K562 (cell line): ENCODE data around the gene ELP5. TPM values are rescaled to one million over a fixed set of nuclear protein-coding genes. Genes with fewer than 3 reads are reported as not detected.

Experiments used
- ATAC-seq: fragments of 200-7000 bp; cut with Tn5 transposase; 3 replicates; pipeline ENCODE4 v1.9.1; 2020; ENCODE audit warnings: moderate library complexity
- BruUV-seq: library from RNA; stranded (reverse); fragments of 400-500 nt; replicated peaks from 2 replicates; lab custom pipeline; 2021; lab: Mats Ljungman, UMichigan
- CTCF ChIA-PET: fragments of 300-600 bp; formaldehyde crosslinking; extraction: SDS; loops from one replicate; lab custom pipeline; 2021; ENCODE audit warnings: low intra/inter-chr PET ratio; lab: Yijun Ruan, JAX
- POLR2A ChIA-PET: fragments of 300-600, 350-650 bp; sonication (Branson Sonifier 250); formaldehyde crosslinking; extraction: SDS; loops from one replicate; lab custom pipeline; 2021; ENCODE audit warnings: antibody characterized with exemption, inconsistent platforms; lab: Yijun Ruan, JAX
- DNase-seq, 4 experiments: peaks; one replicate each; pipeline versions ENCODE4 v3.0.0 to v3.0.0-alpha.2; 2011 to 2018; ENCODE audit warnings: low spot score in 3 of 4, mixed read lengths in 3 of 4; ENCODE audit errors: extremely low read depth in 1 of 4
- FAIRE-seq: peaks from 2 replicates; lab custom pipeline; 2011; peaks lifted over from hg19 to GRCh38; lab: Jason Lieb, UNC
- H2AFZ ChIP-seq: 2 replicates; pipeline ENCODE4 v1.6.0; 2011; ENCODE audit warnings: low read depth, low read length, control low read depth, inconsistent platforms
- H3K27ac ChIP-seq: fragments of 200-600 bp; 3 replicates; pipeline ENCODE4 v1.8.0; 2011; ENCODE audit warnings: low read depth, mild to moderate bottlenecking, control low read depth, inconsistent platforms, low read length, moderate library complexity, mixed read lengths; ENCODE audit errors: extremely low read depth
- H3K27me3 ChIP-seq, 2 experiments: fragments of 300-600 bp in 1 of 2; 2 replicates in 1 of 2; 3 replicates in 1 of 2; pipeline versions ENCODE4 v1.6.0 to v1.8.0; 2011; ENCODE audit warnings: inconsistent platforms in 2 of 2, low read length in 2 of 2, mild to moderate bottlenecking in 1 of 2, mixed read lengths in 1 of 2, moderate library complexity in 1 of 2; ENCODE audit not compliant: control insufficient read depth in 2 of 2, insufficient read depth in 2 of 2
- H3K36me3 ChIP-seq: fragments of 300-600 bp; 3 replicates; pipeline ENCODE4 v1.8.0; 2011; ENCODE audit warnings: mild to moderate bottlenecking, low read length, inconsistent platforms; ENCODE audit not compliant: control insufficient read depth, insufficient read depth
- H3K4me1 ChIP-seq, 2 experiments: fragments of 200-600 bp in 1 of 2; replicated peaks in 1 of 2; 2 replicates in 1 of 2; 3 replicates in 1 of 2; pipeline versions ENCODE4 v1.5.1 to v1.8.0; 2011; ENCODE audit warnings: inconsistent platforms in 2 of 2, low read length in 2 of 2, mild to moderate bottlenecking in 1 of 2, mixed read lengths in 1 of 2, moderate library complexity in 1 of 2; ENCODE audit not compliant: control insufficient read depth in 2 of 2, insufficient read depth in 2 of 2
- H3K4me2 ChIP-seq: 2 replicates; pipeline ENCODE4 v1.6.1; 2011; ENCODE audit warnings: low read length, control low read depth, inconsistent platforms, mixed read lengths; ENCODE audit not compliant: insufficient read depth
- H3K4me3 ChIP-seq: fragments of 200-600 bp; sonication (generic), shearing (Covaris generic); 2 replicates; pipeline ENCODE4 v1.5.1; 2016; ENCODE audit warnings: control low read depth, inconsistent platforms
- H3K79me2 ChIP-seq: fragments of 200-600 bp; 3 replicates; pipeline ENCODE4 v1.8.0; 2011; ENCODE audit warnings: low read length, inconsistent platforms; ENCODE audit not compliant: control insufficient read depth, insufficient read depth
- H3K9ac ChIP-seq, 2 experiments: 2 replicates each; pipeline versions ENCODE4 v1.6.0 to v1.6.1; 2011; ENCODE audit warnings: low read depth in 2 of 2, low read length in 2 of 2, control low read depth in 1 of 2, inconsistent platforms in 1 of 2, mild to moderate bottlenecking in 1 of 2, mixed read lengths in 1 of 2; ENCODE audit not compliant: insufficient read depth in 1 of 2
- H3K9me1 ChIP-seq: one replicate; pipeline ENCODE4 v1.6.0; 2011; ENCODE audit warnings: inconsistent platforms, mild to moderate bottlenecking, low read length, moderate library complexity; ENCODE audit not compliant: control insufficient read depth, insufficient read depth
- H3K9me3 ChIP-seq: replicated peaks from 2 replicates; pipeline ENCODE4 v1.5.1; 2011; ENCODE audit warnings: low read depth, low read length, inconsistent platforms; ENCODE audit not compliant: control insufficient read depth, insufficient read depth
- H4K20me1 ChIP-seq: replicated peaks from 2 replicates; pipeline ENCODE4 v1.6.1; 2011; ENCODE audit warnings: low read length, inconsistent platforms, mixed read lengths; ENCODE audit not compliant: control insufficient read depth, insufficient read depth
- CEBPG ChIP-seq, 3 experiments: fragments of 200-800 bp in 1 of 3; sonication (Bioruptor generic) in 1 of 3; sonication (generic) in 1 of 3; formaldehyde crosslinking in 1 of 3; IDR thresholded peaks in 2 of 3; conservative IDR thresholded peaks in 1 of 3; 2 replicates each; pipeline versions ENCODE4 v1.6.1 to v1.8.0; 2016 to 2022; ENCODE audit warnings: missing compliant biosample characterization in 2 of 3, missing genetic modification characterization in 2 of 3, mild to moderate bottlenecking in 1 of 3, missing genetic modification reagents in 1 of 3
- ERF ChIP-seq: fragments of 450-650 bp; formaldehyde crosslinking; IDR thresholded peaks from 2 replicates; pipeline ENCODE4 v1.4.0; 2020; ENCODE audit warnings: mild to moderate bottlenecking, mixed read lengths
- MBD2 ChIP-seq: sonication (generic); IDR thresholded peaks from 2 replicates; pipeline ENCODE4 v1.6.1; 2016; ENCODE audit warnings: low read depth, borderline replicate concordance
- POLR3G ChIP-seq: IDR thresholded peaks from 2 replicates; pipeline ENCODE4 v1.6.1; 2011; ENCODE audit not compliant: insufficient read length, insufficient replicate concordance; ENCODE audit errors: extremely low read depth
- RAD21 ChIP-seq, 2 experiments: fragments of 250-450 bp in 1 of 2; fragments of 450-650 bp in 1 of 2; sonication (Bioruptor Pico) in 1 of 2; formaldehyde crosslinking in 1 of 2; IDR thresholded peaks in 1 of 2; conservative IDR thresholded peaks in 1 of 2; 2 replicates each; pipeline versions ENCODE4 v1.4.0 to v1.8.0; 2020 to 2022; ENCODE audit warnings: mild to moderate bottlenecking in 2 of 2, moderate library complexity in 1 of 2
- XRCC5 ChIP-seq: fragments of 200-400 bp; formaldehyde crosslinking; IDR thresholded peaks from 2 replicates; pipeline ENCODE4 v1.6.1; 2017; ENCODE audit warnings: low read depth, mild to moderate bottlenecking, low read length
- WGBS: fragments of 100-300 bp; shearing (Covaris generic); methylation state at CpG from one replicate; pipeline ENCODE4 v1.1.6; 2016; ENCODE audit warnings: low coverage, mixed read lengths; ENCODE audit not compliant: insufficient coverage; ENCODE audit errors: missing lambda C conversion rate; 5-methylcytosine and 5-hydroxymethylcytosine counted together
- in situ Hi-C: fragments of 300-500 bp; cut with MboI; formaldehyde crosslinking; loops from 4 replicates; pipeline ENCODE4 v1.15.0; 2018; ENCODE audit warnings: inconsistent platforms, mixed read lengths
- intact Hi-C: fragments of 100-400 bp; cut with micrococcal nuclease; formaldehyde crosslinking; loops from 2 replicates; pipeline ENCODE4 v1.14.2; 2022
- polyA plus RNA-seq, 8 experiments: library from polyadenylated mRNA; depleted of rRNA in 4 of 8; stranded (reverse) in 5 of 8; unstranded in 3 of 8; fragments of >200 nt; fragmentation: Nextera tagmentation in 2 of 8; fragmentation: Illumina TruSeq in 1 of 8; extraction: Ambion mirVana in 2 of 8; extraction: Trizol in 1 of 8; gene quantifications; 2 replicates each; pipeline versions ENCODE4 v1.2.1 to v1.2.3, GENCODE V29; 2011 to 2014; ENCODE audit warnings: inconsistent platforms in 1 of 8, missing spikeins in 1 of 8
- total RNA-seq, 7 experiments: library from RNA; depleted of rRNA in 6 of 7; stranded (reverse); fragments of >200 nt in 6 of 7; fragmentation: Illumina TruSeq in 2 of 7; extraction: Trizol in 2 of 7; gene quantifications; 2 replicates each; pipeline versions ENCODE4 v1.2.1 to v1.2.3, GENCODE V29; 2011 to 2021; ENCODE audit warnings: low replicate concordance in 1 of 7
- TF ChIP-seq, protein P1 (sequence below), 3 experiments: IDR thresholded peaks in 2 of 3; conservative IDR thresholded peaks in 1 of 3; 2 replicates each; pipeline ENCODE4 v1.5.1; 2011 to 2012; ENCODE audit warnings: low read length in 3 of 3, mild to moderate bottlenecking in 3 of 3, control low read depth in 2 of 3, improper control_type of control experiment in 1 of 3, inconsistent platforms in 1 of 3, low read depth in 1 of 3, mixed read lengths in 1 of 3, moderate library complexity in 1 of 3; ENCODE audit not compliant: insufficient read depth in 2 of 3
- TF ChIP-seq, protein P2 (sequence below): fragments of 450-650 bp; formaldehyde crosslinking; IDR thresholded peaks from 2 replicates; pipeline ENCODE4 v1.4.0; 2022; ENCODE audit warnings: mild to moderate bottlenecking, moderate library complexity
- TF ChIP-seq, protein P3 (sequence below): fragments of 450-650 bp; formaldehyde crosslinking; IDR thresholded peaks from 2 replicates; pipeline ENCODE4 v1.4.0; 2020; ENCODE audit warnings: mild to moderate bottlenecking, moderate library complexity
- TF ChIP-seq, protein P4 (sequence below): fragments of 200-800 bp; sonication (Bioruptor generic); IDR thresholded peaks from 2 replicates; pipeline ENCODE4 v1.6.1; 2017; ENCODE audit warnings: missing genetic modification characterization, missing compliant biosample characterization
- TF ChIP-seq, protein P5 (sequence below): fragments of 450-650 bp; formaldehyde crosslinking; IDR thresholded peaks from 2 replicates; pipeline ENCODE4 v1.4.0; 2020; ENCODE audit warnings: mild to moderate bottlenecking, moderate library complexity

The ELP5 gene
- total and polyA plus RNA-seq, 9 of the 15 experiments (the other 6 are each of a cell fraction or from before 2014, with no cell fraction given): 25.7 to 77.9 (median 52.9) TPM

DNA sequence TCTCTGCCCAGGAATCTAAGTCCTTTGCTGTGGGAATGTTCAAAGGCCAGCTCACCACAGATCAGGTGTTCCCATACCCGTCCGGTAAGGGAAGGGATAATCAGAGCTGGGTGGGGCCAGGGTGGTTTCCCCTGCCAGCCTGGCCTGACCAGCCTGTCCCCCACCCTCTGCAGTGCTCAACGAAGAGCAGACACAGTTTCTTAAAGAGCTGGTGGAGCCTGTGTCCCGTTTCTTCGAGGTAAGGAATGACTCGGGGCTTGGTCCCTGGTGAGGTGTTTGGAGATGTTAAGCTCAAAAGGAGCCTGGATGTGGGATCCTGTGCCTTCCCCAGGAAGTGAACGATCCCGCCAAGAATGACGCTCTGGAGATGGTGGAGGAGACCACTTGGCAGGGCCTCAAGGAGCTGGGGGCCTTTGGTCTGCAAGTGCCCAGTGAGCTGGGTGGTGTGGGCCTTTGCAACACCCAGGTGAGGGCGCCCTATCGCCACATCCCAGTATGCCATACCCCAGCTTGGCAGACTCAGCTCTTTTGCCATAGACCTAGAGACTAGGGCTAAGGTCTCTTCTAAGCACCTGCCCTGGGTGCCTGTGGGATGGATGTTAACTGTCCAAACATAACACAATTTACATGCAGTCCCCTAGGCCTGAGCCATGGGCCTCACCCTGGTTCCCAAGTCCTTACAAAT is 31.3 kb upstream of the ELP5 start:
- peaks cover 33 to 52% of the 10 kb centered on the region in 2 experiments for H3K4me1 ChIP-seq
- peaks cover 52% of the 10 kb centered on the region; the same call in 2 of the 3 replicates for H3K36me3 ChIP-seq
- in situ Hi-C loops (no loop called here), intact Hi-C loops (no loop called here)
- peak overlapping the region; percentile 90 to 99 for H3K9ac ChIP-seq
- H3K79me2 ChIP-seq: peaks cover 37% of the 10 kb centered on the region
- peaks cover 6% of the 10 kb centered on the region for H4K20me1 ChIP-seq
- H3K4me2 ChIP-seq: peak overlapping the region; percentile 93
- peaks cover 6% of the 10 kb centered on the region for H3K9me1 ChIP-seq
- no peaks in the 10 kb centered on the region for H3K27me3 ChIP-seq
- DNase-seq (peak in 2 of 4 experiments; percentile 34 to 44), FAIRE-seq (no peak), ATAC-seq (peak; percentile 23)
- peak overlapping the region; percentile 90 for H3K27ac ChIP-seq
- no TSS peak for BruUV-seq
- POLR2A ChIA-PET: interaction anchor here (0.6 to 7.7 kb wide), 7 partner anchors 10 to 116 kb away, joined by 3 to 73 read pairs (median 5); partner anchors contain the start of genes ACAP1, DVL2, GABARAP and PHF23
- H2AFZ ChIP-seq: no peak overlapping the region
- peak overlapping the region; percentile 87 for H3K4me3 ChIP-seq
- CTCF ChIA-PET: no interaction called here
- 14% methylated on average over 6 of the region's 11 CpGs for WGBS
- H3K9me3 ChIP-seq: no peaks in the 10 kb centered on the region
- TF ChIP-seq, protein P1, sequence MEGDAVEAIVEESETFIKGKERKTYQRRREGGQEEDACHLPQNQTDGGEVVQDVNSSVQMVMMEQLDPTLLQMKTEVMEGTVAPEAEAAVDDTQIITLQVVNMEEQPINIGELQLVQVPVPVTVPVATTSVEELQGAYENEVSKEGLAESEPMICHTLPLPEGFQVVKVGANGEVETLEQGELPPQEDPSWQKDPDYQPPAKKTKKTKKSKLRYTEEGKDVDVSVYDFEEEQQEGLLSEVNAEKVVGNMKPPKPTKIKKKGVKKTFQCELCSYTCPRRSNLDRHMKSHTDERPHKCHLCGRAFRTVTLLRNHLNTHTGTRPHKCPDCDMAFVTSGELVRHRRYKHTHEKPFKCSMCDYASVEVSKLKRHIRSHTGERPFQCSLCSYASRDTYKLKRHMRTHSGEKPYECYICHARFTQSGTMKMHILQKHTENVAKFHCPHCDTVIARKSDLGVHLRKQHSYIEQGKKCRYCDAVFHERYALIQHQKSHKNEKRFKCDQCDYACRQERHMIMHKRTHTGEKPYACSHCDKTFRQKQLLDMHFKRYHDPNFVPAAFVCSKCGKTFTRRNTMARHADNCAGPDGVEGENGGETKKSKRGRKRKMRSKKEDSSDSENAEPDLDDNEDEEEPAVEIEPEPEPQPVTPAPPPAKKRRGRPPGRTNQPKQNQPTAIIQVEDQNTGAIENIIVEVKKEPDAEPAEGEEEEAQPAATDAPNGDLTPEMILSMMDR (IDR thresholded peaks at IDR 0.05 in 2 of 3, conservative IDR thresholded peaks at IDR 0.05 in 1 of 3; ENCODE audit: insufficient read depth in 2 of 3, low read depth in 1 of 3, low read length in 3 of 3): peak; percentile 25 to 41 (median 29); a peak in 3 of 6 replicates
- no peak for TF ChIP-seq CEBPG (CRISPR knock-in tag; IDR thresholded peaks at IDR 0.05)
- TF ChIP-seq CEBPG (tag; conservative IDR thresholded peaks at IDR 0.05 in 1 of 2, IDR thresholded peaks at IDR 0.05 in 1 of 2): no peak
- TF ChIP-seq, protein P2, sequence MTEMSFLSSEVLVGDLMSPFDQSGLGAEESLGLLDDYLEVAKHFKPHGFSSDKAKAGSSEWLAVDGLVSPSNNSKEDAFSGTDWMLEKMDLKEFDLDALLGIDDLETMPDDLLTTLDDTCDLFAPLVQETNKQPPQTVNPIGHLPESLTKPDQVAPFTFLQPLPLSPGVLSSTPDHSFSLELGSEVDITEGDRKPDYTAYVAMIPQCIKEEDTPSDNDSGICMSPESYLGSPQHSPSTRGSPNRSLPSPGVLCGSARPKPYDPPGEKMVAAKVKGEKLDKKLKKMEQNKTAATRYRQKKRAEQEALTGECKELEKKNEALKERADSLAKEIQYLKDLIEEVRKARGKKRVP (CRISPR knock-in tag): 0 out of 2 replicates have a peak, but pooled peaks have one; percentile 11
- TF ChIP-seq MBD2: no peak
- TF ChIP-seq POLR3G: no peak
- peak; percentile 7 to 44; a peak in 2 of 4 replicates for TF ChIP-seq RAD21 (CRISPR knock-in tag; conservative IDR thresholded peaks at IDR 0.05 in 1 of 2, IDR thresholded peaks at IDR 0.05 in 1 of 2)
- TF ChIP-seq XRCC5: no peak
- TF ChIP-seq, protein P3, sequence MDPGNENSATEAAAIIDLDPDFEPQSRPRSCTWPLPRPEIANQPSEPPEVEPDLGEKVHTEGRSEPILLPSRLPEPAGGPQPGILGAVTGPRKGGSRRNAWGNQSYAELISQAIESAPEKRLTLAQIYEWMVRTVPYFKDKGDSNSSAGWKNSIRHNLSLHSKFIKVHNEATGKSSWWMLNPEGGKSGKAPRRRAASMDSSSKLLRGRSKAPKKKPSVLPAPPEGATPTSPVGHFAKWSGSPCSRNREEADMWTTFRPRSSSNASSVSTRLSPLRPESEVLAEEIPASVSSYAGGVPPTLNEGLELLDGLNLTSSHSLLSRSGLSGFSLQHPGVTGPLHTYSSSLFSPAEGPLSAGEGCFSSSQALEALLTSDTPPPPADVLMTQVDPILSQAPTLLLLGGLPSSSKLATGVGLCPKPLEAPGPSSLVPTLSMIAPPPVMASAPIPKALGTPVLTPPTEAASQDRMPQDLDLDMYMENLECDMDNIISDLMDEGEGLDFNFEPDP (CRISPR knock-in tag): no peak
- 0 out of 2 replicates have a peak, but pooled peaks have one; percentile 45 for TF ChIP-seq ERF (CRISPR knock-in tag)
- TF ChIP-seq, protein P4, sequence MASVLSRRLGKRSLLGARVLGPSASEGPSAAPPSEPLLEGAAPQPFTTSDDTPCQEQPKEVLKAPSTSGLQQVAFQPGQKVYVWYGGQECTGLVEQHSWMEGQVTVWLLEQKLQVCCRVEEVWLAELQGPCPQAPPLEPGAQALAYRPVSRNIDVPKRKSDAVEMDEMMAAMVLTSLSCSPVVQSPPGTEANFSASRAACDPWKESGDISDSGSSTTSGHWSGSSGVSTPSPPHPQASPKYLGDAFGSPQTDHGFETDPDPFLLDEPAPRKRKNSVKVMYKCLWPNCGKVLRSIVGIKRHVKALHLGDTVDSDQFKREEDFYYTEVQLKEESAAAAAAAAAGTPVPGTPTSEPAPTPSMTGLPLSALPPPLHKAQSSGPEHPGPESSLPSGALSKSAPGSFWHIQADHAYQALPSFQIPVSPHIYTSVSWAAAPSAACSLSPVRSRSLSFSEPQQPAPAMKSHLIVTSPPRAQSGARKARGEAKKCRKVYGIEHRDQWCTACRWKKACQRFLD (CRISPR knock-in tag): 0 out of 2 replicates have a peak, but pooled peaks have one; percentile 32
- TF ChIP-seq, protein P5, sequence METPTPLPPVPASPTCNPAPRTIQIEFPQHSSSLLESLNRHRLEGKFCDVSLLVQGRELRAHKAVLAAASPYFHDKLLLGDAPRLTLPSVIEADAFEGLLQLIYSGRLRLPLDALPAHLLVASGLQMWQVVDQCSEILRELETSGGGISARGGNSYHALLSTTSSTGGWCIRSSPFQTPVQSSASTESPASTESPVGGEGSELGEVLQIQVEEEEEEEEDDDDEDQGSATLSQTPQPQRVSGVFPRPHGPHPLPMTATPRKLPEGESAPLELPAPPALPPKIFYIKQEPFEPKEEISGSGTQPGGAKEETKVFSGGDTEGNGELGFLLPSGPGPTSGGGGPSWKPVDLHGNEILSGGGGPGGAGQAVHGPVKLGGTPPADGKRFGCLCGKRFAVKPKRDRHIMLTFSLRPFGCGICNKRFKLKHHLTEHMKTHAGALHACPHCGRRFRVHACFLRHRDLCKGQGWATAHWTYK (CRISPR knock-in tag): no peak
